ENCODE measurements around the gene MYH6.
A peak's percentile ranks its signal among the peaks of the same experiment; 100 is the strongest.

The MYH6 gene

GRCh38 chr14:23407516-23408306 lies at the start of gene MYH6:
Gene MYH6 (minus strand): TSS chr14:23408273. CDS start chr14:23407223, 1,050 bp downstream.
- DNase-seq = no peak

DNA sequence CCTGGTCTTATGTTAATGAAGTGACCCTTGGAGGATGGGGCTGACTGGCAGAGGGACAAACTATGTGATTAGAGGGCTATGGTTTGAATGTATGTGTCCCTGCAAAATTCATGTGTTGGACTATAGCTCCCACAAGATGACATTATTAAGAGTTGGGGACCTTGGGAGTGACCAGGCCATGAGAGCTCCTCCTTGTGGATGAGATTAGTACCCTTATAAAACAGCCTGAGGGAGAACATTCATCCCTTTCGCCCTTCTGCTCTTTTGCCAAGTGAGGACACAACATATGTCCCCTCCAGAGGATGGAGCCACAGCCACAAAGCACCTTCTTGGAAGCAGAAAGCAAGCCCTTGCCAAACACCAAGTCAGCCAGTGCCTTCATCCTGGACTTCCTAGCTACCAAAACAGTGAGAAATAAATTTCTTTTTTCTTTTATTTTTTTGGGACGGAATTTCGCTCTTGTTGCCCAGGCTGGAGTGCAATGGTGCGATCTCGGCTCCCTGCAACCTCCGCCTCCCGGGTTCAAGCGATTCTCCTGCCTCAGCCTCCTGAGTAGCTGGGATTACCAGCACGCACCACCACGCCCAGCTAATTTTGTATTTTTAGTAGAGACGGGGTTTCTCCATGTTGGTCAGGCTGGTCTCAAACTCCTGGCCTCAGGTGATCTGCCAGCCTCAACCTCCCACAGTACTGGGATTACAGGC lies 49.0 kb upstream of the MYH6 start:
- DNase-seq = peak; percentile 18

- DNase-seq = peak; percentile 7
These were observed 46.4 kb upstream of the MYH6 start for GRCh38 chr14:23454445-23454856.

- no peak for DNase-seq
These were observed 44.2 kb upstream of the MYH6 start for GRCh38 chr14:23452237-23452636.

GRCh38 chr14:23450379-23450778 lies 42.3 kb upstream of the MYH6 start:
- DNase-seq = no peak

DNA sequence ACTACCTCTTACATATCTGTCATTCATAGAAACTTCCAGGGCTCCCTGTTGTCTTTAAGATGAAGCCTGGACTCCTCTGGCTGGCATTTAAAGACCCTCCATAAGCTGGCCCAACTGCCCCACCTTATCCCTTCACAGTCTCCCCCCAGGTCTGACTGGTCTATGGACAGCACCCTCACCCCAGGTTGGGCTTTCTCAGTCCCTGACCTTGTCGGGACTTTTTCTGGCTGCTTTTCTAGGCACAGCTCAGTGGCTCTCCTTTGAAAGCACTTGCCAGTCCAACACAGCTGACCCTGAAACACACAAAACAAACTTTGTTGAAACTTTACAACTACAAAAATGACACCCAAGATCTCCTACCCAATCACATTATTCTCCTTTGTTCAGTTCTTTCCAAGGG lies 41.2 kb upstream of the MYH6 start:
- no peak for DNase-seq

DNA sequence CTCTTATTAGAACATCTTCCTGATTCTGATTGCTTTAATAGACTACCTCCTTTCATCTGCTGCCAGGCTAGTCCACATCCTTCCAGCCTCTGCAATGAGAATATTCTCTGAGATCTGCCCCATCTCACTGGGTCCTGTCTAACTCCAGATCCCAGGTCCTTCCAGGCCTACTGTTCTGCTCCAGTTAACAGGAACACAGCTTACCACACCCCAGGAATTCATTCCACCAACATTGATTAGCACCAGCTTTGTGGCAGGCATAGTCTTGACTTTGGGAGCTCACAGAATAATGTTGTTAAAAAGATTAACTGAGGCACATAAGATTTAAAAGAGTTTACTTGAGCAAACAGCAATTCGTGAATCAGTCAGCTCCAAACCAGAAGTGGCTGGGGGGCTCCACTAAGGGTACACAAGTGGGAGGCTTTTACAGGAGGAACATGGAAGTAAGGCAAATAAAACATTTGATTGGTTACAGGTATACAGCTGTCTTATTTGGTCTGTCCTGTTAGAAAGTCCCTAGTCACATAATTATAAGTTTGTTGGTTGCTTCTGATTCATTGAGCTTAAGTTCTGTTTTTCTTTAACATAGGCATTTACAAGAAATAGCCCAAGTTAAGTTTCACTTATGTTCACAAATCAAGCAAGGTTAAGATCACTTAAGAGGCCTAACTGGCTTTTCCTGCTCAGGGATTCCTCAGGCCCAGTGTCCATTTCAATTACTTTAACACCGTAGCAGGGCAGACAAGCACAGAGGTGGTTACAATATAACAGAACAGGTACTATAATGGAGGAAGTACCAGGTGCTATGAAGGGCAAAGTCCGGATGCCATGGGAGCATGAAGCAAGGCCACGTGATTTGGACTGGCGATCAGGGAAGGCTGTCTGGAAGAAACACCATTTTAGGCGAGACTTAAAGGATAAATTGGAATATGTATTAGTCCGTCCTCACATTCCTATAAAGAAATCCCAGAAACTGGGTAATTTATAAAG lies 39.6 kb upstream of the MYH6 start:
- DNase-seq = peak; percentile 37

- DNase-seq = peak; percentile 25
These were observed 38.3 kb upstream of the MYH6 start for GRCh38 chr14:23446291-23446851.

DNA sequence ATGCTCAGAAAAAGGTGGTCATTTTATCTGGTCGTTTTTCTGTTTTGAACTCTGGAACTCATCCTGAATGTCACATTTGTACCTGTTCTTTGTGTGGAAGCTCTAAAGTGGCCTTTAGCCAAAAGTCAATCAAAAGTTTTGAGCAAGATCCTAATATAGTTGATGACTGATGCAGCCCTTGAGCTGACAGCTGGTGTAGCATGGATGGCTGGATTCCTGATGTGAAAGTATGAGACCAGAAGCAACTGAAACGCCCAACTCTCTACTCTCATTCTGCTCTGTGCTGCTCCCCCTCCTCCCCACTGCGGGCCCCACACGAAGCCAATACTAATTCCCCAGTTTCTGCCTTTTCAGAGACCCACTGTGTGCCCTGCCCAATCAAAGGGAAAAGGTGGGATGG lies 37.7 kb upstream of the MYH6 start:
- peak; percentile 81 for DNase-seq

- DNase-seq = no peak
These were observed 36.2 kb upstream of the MYH6 start for GRCh38 chr14:23444314-23444713.

DNA sequence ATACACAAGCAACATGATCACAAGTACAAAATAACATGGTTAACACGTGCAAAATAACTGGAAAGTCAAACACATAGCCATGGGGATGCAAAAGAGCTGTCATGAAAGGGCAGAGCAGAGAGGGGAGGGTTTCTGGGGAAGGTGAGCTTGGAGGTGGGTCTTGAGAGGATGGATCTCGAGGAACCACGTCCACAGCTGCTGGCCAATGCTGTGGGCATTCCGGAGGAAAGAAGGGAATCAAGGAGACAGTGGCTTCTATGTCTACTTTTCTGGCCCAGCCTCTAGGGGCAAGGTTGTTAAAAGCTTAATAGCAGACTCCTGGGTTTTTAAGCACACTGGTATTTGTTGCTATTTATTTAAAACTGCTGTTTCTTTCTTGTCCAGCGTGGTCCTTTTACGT lies 35.8 kb upstream of the MYH6 start:
- no peak for DNase-seq

DNA sequence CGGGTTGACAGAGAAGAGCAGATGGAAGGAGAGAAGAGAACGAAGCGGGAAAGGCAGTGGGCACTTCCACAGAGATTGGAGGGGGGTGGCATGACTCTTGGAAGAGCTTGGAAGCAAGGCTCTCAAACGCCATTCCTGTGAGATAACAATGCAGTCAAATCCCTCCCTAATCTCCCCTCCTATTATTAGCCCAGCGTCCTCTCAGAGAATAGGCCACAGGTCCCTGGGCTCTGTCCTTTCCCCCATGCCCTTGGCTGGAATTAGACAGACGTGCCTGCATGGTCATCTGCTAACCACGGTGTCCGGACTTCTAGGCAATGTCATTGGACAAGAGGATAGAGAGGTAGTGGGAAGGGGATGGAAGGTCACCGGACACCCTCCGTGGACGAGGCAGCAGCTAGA lies 35.3 kb upstream of the MYH6 start:
- DNase-seq = peak; percentile 24

DNA sequence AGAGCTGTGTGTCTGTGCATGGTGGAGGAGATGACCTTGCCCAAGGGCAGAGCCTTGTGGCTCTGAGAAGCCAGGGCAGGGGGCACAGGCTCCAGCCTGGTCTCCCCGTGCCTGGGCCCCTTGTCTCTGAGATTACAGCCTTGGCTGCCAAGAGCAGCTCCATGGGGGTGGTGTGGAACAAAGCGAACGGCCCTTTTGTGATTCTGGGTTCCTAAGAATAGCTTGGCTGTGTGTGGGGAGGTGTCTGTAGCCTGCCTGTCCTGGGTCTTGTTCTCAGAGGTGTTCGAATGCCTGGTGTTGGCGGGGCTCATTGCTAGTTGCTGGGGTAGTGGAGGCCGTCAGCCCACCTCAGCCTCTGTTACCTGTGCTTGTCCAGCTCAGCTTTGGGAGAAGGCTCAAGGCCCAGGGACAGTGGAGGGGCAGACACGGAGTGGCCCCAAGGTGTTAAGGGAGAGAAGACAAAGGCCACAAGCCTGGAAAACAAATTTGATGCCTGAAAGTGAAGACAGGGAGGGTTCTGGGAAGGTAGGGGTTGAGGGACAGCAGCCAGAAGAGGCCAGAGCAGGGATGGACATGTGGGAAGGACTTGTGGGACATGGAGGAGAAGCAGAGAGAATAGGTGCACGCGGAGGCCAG lies 34.8 kb upstream of the MYH6 start:
- peak; percentile 9 for DNase-seq

- DNase-seq = no peak
These were observed 33.0 kb upstream of the MYH6 start for GRCh38 chr14:23441076-23441475.

DNA sequence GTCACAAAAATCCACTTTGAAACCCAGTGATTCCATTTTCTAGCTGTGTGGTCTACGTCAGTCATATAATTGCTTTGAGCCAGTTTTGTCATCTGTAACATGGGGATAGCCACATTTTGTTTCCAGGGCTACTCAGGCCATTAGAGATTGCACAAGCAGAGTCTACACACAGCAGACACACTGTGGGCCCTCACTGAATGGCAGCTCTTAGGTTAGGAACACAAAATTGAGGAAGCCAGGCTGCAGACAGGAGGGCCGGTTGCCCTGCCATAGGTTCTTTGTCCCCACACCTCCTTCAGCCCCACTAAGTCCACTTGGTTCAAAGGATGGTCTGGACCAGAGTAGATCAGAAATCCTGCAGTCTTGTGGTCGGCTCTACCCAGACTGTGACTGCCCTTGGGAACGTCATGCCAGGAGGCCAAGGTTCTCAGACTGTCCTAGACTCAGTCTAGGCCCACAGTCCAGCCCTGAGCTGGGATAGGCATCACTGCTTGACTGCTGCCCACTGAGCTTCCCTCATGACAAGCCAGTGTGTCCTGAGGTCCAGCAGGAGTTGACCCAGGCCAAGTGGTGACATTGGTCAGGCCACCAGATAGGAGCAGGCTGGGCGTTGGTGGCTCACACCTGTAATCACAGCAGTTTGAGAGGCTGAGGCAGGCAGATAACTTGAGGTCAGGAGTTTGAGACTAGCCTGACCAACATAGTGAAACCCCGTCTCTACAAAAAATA lies 31.2 kb upstream of the MYH6 start:
- DNase-seq = no peak

DNA sequence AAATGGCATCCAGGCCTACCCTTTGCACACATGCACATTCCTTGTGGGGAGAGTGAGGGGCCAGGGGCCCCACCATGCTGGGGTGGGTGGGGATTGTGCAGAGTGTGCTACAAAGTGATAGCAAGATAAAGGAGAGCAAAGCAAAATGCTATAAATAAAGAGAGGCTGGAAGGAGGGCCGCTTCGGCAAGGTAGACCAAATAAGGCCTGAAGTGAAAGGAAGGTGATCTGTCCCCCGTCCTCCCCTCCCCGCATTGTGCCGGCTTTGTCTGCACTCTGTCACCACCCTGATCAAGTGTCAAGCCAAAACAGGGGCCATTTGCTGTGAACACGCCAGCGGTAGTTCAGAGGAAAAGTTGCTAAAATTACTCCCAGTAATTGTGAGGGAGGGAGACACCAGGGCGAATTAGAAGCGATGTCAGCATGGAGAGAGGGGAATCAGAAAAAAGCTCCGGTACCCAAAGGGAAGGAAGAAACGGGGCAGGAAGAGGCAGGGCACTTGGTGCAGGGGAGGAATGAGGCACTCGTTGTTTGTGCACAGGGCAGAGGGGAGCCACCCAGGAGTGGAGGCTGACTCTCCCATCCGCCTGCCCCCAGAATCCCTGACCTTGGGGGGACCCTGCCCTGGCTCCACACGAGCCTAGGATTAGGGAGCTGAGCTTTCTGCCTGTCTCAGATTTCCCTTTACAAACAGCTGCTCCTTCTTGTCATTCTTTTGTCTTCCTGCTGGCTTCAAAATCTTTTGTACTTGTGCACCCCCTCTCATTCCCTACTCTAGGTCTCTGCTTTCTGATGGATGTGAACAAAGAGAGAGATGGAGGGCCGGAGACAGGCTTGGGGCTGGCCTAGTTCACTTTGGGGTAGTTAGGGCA lies 30.3 kb upstream of the MYH6 start:
- DNase-seq = peak; percentile 76

DNA sequence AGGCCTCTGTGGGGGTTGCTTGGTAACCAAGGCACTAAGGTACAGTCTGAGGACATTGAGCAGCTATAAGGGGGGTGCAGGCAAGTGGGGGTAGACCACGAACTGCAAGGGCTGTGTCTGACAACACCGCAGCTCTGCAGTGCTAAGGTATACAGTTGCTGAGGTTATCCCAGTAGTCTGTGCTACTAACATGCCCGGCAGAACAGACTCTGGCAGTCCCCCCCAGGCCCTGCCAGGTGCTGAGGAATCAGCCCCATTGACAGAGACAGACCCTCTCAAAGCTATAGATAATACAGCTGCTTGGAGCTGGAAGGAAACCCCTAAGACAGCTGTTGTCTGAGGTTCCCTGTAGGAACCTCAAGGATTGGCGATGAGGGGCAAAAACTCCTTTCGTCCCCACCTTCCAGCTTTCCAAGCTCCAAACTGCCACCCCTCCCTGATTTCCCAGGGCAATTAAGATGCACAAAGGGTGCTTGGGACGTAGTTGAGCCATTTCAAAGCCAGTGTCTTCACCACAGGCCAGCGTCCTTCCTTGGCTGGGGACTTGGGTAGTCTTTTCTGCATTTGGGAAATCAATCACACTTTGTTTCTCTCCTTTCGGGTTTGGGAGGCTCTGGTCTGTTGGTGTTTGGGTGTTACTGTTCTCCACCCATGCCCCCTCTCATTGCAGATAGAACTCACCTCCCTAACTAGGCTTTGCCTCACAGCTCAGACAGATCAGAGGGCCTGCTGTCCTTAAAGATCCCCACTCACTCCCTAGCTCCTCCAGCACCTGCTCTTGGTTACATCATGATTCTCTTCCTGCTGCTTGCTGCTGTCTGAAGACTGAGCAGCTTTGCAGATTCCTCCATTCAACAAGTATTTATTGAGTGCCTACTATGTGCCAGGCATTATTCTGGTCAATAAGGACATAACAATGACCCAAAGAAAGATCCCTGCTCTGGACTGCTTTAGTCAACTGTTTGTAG lies 29.3 kb upstream of the MYH6 start:
- DNase-seq = peak; percentile 53

- DNase-seq = peak; percentile 96
These were observed 28.5 kb upstream of the MYH6 start for GRCh38 chr14:23436327-23437132.
